ENCODE measurements around the gene CFAP20DC. TPM values are rescaled to one million over a fixed set of nuclear protein-coding genes. Genes with fewer than 3 reads are reported as not detected.

Gene CFAP20DC
- total RNA-seq, 4 donors from 2014 or later: 0.17 to 0.32 (median 0.23) TPM; not detected in 1

DNA sequence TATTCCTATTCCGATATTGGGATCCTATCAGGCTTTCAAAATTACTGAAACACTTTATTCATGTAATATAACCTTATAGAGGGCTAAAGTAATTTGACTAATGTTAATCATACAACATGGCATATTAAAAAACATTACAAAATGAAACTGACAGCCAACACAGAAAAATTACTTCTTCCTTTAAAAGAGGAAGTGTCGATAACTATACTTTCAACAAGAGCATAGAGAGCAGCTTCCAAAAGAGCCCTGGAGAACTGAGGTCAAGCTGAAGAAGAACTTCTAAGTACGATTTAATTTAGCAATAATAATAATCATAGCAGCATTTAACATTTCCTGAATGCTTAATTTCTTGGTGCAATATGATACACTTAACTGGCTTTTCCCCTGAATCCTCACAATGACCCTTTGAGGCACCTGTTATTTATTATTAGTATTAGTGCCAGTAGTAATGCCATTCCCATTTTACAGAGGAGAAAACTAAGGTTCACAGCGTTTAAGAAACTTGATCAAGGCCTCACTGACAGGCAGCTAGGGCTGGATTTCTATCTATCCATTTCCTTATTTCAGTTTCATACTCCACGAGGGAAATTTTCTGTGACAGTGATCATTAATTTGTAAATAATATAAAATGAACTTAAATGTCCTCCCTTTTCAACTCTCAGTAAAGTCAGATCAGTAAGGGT is 181.6 kb downstream of the CFAP20DC start:
- Histone ChIP-seq H3K4me1 (no peaks in the 10 kb centered on the region), H3K27me3 (no peaks in the 10 kb centered on the region), H3K27ac (replicated peaks in 1 of 4) (no peak overlapping the region), H3K4me3 (no peak overlapping the region), H3K9me3 (no peaks in the 10 kb centered on the region), H3K36me3 (no peaks in the 10 kb centered on the region)
- WGBS: 71% methylated on average over 5 of the region's 5 CpGs
- TF ChIP-seq POLR2AphosphoS5 (IDR thresholded peaks at IDR 0.05): no peak
- TF ChIP-seq, protein P1, sequence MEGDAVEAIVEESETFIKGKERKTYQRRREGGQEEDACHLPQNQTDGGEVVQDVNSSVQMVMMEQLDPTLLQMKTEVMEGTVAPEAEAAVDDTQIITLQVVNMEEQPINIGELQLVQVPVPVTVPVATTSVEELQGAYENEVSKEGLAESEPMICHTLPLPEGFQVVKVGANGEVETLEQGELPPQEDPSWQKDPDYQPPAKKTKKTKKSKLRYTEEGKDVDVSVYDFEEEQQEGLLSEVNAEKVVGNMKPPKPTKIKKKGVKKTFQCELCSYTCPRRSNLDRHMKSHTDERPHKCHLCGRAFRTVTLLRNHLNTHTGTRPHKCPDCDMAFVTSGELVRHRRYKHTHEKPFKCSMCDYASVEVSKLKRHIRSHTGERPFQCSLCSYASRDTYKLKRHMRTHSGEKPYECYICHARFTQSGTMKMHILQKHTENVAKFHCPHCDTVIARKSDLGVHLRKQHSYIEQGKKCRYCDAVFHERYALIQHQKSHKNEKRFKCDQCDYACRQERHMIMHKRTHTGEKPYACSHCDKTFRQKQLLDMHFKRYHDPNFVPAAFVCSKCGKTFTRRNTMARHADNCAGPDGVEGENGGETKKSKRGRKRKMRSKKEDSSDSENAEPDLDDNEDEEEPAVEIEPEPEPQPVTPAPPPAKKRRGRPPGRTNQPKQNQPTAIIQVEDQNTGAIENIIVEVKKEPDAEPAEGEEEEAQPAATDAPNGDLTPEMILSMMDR (IDR thresholded peaks at IDR 0.05): no peak
- TF ChIP-seq POLR2A (IDR thresholded peaks at IDR 0.05; ENCODE audit: low read depth): no peak
- TF ChIP-seq EP300 (IDR thresholded peaks at IDR 0.05): no peak
- intact Hi-C loops (cut with DNase I): no loop called here
- no peak for DNase-seq (ENCODE audit: extremely low spot score)

- Histone ChIP-seq H3K27ac (replicated peaks in 1 of 4) (no peak overlapping the region), H3K27me3 (no peaks in the 10 kb centered on the region), H3K36me3 (no peaks in the 10 kb centered on the region), H3K4me1 (no peaks in the 10 kb centered on the region), H3K4me3 (no peak overlapping the region), H3K9me3 (no peaks in the 10 kb centered on the region)
- DNase-seq (ENCODE audit: extremely low spot score): no peak
- intact Hi-C loops (cut with DNase I): no loop called here
- WGBS: 80% methylated on average over 4 of the region's 4 CpGs
- TF ChIP-seq EP300 (IDR thresholded peaks at IDR 0.05) (no peak), POLR2A (IDR thresholded peaks at IDR 0.05; ENCODE audit: low read depth) (no peak), POLR2AphosphoS5 (IDR thresholded peaks at IDR 0.05) (no peak)
- TF ChIP-seq, protein P1 (IDR thresholded peaks at IDR 0.05): no peak
These were observed 182.2 kb downstream of the CFAP20DC start for GRCh38 chr3:58867621-58868020.

- H3K4me3 ChIP-seq: no peak overlapping the region
- H3K36me3 ChIP-seq: no peaks in the 10 kb centered on the region
- intact Hi-C loops (cut with DNase I): no loop called here
- no peaks in the 10 kb centered on the region for H3K27me3 ChIP-seq
- H3K9me3 ChIP-seq: no peaks in the 10 kb centered on the region
- no peak for DNase-seq (ENCODE audit: extremely low spot score)
- WGBS: 79% methylated on average over 2 of the region's 2 CpGs
- H3K4me1 ChIP-seq: no peaks in the 10 kb centered on the region
- TF ChIP-seq EP300 (IDR thresholded peaks at IDR 0.05) (no peak), POLR2A (IDR thresholded peaks at IDR 0.05; ENCODE audit: low read depth) (no peak), POLR2AphosphoS5 (IDR thresholded peaks at IDR 0.05) (no peak)
- TF ChIP-seq, protein P1 (IDR thresholded peaks at IDR 0.05): no peak
- no peak overlapping the region for H3K27ac ChIP-seq (replicated peaks in 1 of 4)
These were observed 183.7 kb downstream of the CFAP20DC start for GRCh38 chr3:58866079-58866478.

DNA sequence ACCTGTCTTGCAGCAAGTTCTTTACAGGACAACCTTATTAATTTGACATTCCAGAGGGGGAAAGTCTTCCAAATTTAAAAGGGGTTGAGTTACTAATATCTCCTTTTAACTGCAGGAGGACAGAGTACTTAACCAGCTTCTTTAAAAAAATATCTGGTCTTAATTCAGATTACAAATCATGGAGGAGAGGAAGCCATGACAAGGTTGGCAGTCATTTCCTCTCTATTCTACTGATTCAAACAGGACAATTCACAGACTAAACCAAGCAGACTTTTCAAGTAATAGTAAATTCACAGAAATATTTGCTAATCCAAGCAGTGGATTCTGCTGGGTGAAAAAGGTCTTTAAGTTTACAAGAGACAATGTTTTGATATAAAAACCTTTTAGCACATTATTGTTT is 185.3 kb downstream of the CFAP20DC start:
- Histone ChIP-seq H3K36me3 (no peaks in the 10 kb centered on the region), H3K27ac (replicated peaks in 1 of 4) (no peak overlapping the region), H3K4me3 (no peak overlapping the region), H3K27me3 (no peaks in the 10 kb centered on the region), H3K4me1 (no peaks in the 10 kb centered on the region), H3K9me3 (no peaks in the 10 kb centered on the region)
- TF ChIP-seq POLR2A (IDR thresholded peaks at IDR 0.05; ENCODE audit: low read depth) (no peak), EP300 (IDR thresholded peaks at IDR 0.05) (no peak), POLR2AphosphoS5 (IDR thresholded peaks at IDR 0.05) (no peak)
- TF ChIP-seq, protein P1 (IDR thresholded peaks at IDR 0.05): no peak
- intact Hi-C loops (cut with DNase I): no loop called here
- DNase-seq (ENCODE audit: extremely low spot score): no peak

DNA sequence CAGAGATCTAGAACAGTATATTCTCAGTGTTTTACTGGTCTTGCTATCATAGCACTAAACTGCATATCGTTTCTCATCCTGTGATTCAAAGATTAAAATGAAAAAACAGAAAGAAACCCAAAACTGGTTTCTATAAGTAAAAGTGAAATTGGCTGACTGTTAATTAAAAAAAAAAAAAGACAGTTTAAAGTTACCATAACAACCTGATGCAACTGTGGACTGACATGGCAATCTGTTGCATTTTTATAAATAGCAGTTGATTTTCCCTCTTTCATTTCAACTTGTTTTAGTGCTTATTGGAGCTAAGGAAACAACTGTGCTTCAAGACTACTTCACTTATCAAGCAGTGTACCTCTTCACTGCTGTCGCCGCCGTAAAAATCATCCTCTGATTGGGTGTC is 186.6 kb downstream of the CFAP20DC start:
- no peaks in the 10 kb centered on the region for H3K4me1 ChIP-seq
- H3K27me3 ChIP-seq: no peaks in the 10 kb centered on the region
- no peaks in the 10 kb centered on the region for H3K36me3 ChIP-seq
- intact Hi-C loops (cut with DNase I): no loop called here
- TF ChIP-seq EP300 (IDR thresholded peaks at IDR 0.05) (no peak), POLR2A (IDR thresholded peaks at IDR 0.05; ENCODE audit: low read depth) (no peak), POLR2AphosphoS5 (IDR thresholded peaks at IDR 0.05) (no peak)
- TF ChIP-seq, protein P1 (IDR thresholded peaks at IDR 0.05): no peak
- DNase-seq (ENCODE audit: extremely low spot score): no peak
- no peak overlapping the region for H3K27ac ChIP-seq (replicated peaks in 1 of 4)
- H3K9me3 ChIP-seq: no peaks in the 10 kb centered on the region
- no peak overlapping the region for H3K4me3 ChIP-seq
- WGBS: 91% methylated on average over 4 of the region's 4 CpGs

Data from esophagus muscularis mucosa (tissue), 4 donors.